ENCODE results near the gene ADCK2. TPM values are rescaled to one million over a fixed set of nuclear protein-coding genes. Genes with fewer than 3 reads are reported as not detected.
"Not testable (repeated sequence)": the region's sequence is repeated elsewhere in the genome, so short reads cannot be mapped to it uniquely, and the experiment has no call there.

ADCK2 gene
- polyA plus RNA-seq, 1 donor, result 22.2 TPM

DNA sequence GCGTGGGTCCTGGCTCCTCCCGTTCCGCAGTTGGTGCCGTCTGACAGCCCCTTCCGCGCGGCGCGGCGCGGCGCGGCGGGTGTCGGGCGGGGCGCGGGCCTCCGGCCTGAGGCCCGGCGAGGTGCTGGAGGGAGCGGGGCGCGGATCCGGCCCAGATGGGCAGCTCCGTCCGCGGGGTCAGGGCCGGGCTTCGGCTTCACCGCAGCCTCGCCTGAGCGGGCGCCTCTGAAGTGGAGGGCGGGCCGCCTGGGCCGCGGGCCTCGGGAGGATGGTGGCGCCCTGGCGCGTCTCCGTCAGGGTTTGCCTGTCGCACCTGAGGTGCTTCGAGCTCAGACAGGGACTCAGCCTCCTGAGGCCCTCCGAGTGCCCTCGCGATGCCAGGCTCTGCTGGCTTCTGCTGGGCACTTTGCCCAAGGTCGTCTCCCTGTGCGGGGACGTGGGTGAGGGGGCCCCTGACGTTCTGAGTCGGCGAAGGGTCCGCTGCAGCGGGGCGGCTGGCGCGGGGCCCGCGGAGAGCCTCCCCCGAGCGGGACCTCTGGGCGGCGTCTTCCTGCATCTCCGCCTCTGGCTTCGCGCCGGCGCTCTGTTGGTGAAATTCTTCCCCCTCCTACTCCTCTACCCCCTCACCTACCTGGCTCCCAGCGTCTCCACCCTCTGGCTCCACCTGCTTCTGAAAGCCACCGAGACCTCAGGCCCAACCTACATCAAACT, 473 bp downstream of the ADCK2 start:
- no peak for DNase-seq

- no peak for DNase-seq
These were observed 1.0 kb downstream of the ADCK2 start for GRCh38 chr7:140673774-140674155.

DNA sequence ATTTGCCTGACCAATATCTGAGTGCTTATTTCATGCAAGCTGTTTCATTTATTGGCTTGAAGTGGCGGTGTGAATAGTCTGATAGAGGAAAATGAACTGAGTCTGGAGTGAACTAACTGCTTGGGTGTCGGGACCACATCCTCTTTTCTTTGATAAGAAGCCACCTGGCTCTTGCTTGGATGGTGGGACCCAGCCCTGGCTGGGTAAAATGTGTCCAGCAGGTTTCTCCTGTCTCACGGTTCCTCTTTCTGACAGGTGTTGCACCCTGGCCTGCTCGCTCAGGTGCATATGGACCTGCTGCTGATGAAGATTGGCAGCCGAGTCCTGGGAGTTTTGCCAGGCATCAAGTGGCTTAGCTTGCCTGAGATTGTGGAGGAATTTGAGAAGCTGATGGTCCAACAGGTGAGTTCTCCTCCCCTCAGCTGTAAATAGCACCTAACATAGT, 1.6 kb downstream of the ADCK2 start:
- DNase-seq, result no peak

DNA sequence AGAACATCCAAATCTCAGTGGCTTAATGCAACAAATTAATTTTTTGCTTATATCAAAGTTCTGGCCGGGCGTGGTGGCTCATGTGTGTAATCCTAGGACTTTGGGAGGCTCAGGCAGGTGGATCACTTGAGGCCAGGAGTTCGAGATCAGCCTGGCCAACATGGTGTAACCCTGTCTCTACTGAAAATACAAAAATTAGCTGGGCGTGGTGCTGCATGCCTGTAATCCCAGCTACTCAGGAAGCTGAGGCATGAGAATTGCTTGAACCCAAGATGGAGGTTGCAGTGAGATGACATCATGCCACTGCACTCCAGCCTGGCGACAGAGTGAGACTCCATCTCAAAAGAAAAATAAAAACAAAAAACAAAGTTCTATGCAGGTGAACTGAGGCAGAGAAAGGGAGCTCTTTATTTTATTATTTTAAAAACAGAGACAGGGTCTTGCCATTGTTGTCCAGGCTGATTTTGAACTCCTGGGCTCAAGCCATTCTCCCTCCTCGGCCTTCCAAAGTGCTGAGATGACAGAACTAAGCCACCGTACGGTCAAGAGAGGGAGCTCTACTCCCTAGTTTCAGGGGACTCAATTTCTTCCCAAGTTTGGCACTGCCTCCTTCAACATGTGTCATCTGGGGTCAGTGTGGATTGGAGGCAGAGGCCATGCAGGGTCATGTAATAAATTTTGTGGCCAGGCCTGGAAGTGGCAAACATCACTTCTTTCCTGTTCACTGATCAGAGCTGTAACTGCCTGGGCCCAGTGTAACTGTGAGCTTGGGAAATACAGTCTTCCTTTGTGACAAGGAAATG, 2.4 kb downstream of the ADCK2 start:
- no peak for DNase-seq

GRCh38 chr7:140675726-140676125, 3.0 kb downstream of the ADCK2 start:
- no peak for DNase-seq

DNA sequence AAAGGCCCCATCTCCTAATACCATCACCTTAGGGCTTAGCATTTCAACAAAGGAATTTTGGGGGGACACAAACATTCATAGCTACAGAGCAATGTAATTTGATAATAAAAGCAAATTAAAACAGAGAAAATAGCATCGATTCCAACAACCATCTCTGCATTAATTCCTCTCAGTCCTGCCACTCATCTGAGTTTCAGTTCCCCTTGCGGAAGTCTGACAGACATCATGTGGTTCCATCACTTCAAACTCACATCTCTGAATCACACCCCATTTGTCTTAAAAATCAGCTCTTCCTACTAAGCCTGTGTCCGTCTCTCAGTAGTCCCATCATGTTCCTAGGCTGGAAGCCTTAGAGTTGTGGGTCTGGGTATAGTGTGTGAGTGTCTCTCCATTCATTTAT, 3.6 kb downstream of the ADCK2 start:
- no peak for DNase-seq

- not testable (repeated sequence) for DNase-seq
These were observed 4.2 kb downstream of the ADCK2 start for GRCh38 chr7:140676956-140677355.

GRCh38 chr7:140677496-140677895, 4.8 kb downstream of the ADCK2 start:
- no peak for DNase-seq

DNA sequence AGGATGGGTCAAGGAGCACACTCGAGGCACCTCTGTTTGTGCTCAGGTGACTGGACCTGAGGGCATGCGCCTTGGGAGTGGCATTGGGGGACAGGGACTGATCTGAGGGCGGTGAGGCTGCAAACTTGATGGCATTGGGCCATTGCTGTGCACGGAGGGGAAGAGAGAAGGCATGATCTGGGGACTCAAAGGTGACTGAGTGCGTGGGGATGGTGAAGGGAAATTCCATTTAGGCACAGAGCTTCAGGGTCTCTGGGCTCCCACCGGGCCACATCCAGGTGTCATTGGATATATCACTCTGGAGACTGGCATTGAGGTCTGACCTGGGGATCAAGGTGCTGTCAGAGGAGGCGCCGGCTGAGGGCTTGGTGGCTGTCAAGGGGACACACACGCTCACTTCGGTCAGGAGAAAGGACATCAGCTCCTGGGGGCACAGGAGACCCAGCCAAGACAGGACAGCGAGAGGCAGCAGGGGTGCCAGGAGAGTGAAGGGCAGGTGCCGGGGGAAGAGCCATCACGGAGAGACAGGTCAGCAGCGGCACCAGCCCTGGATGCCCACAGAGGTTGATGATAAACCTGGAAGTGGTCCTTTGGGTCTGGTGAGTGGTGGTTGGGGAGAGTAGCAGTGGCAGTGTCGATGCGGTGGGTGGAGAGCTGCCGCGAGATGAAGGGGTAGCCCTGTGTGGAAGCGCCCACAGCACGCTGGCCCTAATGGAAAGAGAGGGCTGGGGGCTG, 5.5 kb downstream of the ADCK2 start:
- no peak for DNase-seq

DNA sequence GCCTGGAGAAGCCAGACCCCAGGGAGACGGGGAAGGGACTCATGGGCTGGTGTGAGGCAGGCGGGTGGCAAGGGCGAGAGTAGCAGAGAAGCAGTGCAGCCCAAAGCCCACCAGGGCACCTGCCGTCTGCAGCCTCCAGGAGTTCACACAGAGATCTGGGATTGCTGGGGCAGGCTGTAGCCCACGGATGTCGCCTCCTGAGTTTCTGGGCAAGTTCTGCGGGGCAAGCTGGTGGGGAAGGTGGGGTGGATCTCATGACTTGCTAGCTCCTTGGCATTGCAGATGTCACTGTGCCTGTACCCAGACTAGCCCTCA, 6.0 kb downstream of the ADCK2 start:
- DNase-seq, result no peak

GRCh38 chr7:140679186-140679585, 6.4 kb downstream of the ADCK2 start:
- DNase-seq, result no peak

GRCh38 chr7:140680886-140681285, 8.1 kb downstream of the ADCK2 start:
- DNase-seq, result no peak

- DNase-seq, result no peak
These were observed 9.0 kb downstream of the ADCK2 start for GRCh38 chr7:140681766-140682165.

- DNase-seq, result no peak
These were observed 10.9 kb downstream of the ADCK2 start for GRCh38 chr7:140683657-140684056.

DNA sequence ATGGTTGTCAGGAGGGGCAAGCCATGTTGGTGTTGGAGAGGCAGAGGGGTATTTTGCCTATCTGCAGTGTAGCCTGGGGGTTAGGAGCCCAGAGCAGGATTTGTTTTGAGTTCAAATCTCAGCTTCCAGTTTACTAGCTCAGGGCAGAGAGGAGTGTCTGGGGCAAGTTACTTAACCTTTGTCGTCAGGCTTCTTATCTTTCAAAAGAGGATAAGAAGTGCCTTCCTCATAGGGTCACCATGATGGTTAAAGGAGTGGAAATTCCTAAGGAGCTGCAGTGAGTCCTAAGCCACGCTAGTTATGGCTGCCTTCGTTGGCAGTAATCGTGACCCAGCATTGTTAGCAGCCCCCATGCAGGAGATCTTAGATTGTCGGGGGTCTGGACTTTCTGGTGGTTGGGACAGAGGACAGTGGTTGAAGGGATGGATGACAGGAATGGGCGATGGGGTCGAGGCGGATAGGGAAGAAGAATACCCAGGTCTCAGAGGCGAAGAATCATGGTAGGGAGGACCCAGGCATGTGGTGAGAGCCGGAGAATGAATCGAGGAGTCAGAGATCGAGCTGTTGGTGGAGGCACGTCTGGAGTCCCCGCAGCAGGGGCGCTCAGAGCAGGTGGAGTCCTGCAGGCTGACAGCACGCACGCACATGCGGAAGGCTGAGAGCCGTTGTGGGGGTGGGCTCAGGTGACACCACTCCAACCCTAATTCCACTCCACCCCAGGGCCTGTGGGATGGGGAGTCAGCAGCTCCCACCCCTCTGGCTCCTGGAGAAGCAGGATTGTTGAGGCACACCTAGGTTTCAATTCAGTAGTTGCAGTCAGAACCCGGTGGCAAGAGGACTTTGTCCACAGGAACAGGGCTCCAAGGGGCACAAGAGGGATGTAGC, 11.6 kb downstream of the ADCK2 start:
- DNase-seq, result no peak

GRCh38 chr7:140685407-140686087, 12.8 kb downstream of the ADCK2 start:
- DNase-seq, result no peak

DNA sequence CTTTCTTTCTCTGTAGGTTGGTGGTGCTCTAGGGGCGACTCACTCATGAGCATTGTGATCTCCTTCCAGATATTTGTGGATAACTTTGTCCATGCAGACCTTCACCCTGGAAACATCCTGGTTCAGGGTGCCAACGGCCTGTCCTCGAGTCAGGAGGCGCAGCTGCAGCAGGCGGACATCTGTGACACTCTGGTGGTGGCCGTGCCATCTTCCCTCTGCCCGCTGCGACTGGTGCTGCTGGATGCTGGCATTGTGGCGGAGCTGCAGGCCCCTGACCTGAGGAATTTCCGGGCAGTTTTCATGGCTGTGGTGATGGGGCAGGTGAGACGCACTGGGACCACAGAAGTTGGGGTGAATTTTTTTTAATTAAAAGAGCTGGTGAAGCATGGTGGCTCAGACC, 14.2 kb downstream of the ADCK2 start:
- no peak for DNase-seq

GRCh38 chr7:140688341-140688740, 15.6 kb downstream of the ADCK2 start:
- no peak for DNase-seq

GRCh38 chr7:140689199-140690152, 16.7 kb downstream of the ADCK2 start:
- no peak for DNase-seq

- DNase-seq, result no peak
These were observed 18.8 kb downstream of the ADCK2 start for GRCh38 chr7:140691376-140692045.

All from left kidney (tissue), 2 donors.